GM23248 (cell line): Measurements from ENCODE around the gene NARF.

Experiments
- EZH2 ChIP-seq: fragments of 200-600 bp; sonication (generic); IDR thresholded peaks from 2 replicates; pipeline ENCODE4 v1.6.1; 2018; ENCODE audit warnings: antibody characterized with exemption, mild to moderate bottlenecking; ENCODE audit not compliant: insufficient read depth, poor library complexity, severe bottlenecking
- EZH2phosphoT487 ChIP-seq: fragments of 200-600 bp; sonication (generic); IDR thresholded peaks from 2 replicates; pipeline ENCODE4 v1.6.1; 2018; ENCODE audit warnings: antibody characterized with exemption, moderate library complexity, mild to moderate bottlenecking, low read depth; ENCODE audit not compliant: insufficient read depth

GRCh38 chr17:82440469-82440981, 18.0 kb upstream of the NARF start:
- TF ChIP-seq EZH2, result no peak
- no peak for TF ChIP-seq EZH2phosphoT487
